GM19099 (cell line): ENCODE data around the gene CNTNAP5.

Experiments
- POLR2A ChIP-seq: IDR thresholded peaks from 3 replicates; pipeline ENCODE4 v1.6.1; 2011; ENCODE audit warnings: low read depth; ENCODE audit not compliant: insufficient read length; ENCODE audit errors: extremely low read depth

The CNTNAP5 gene

DNA sequence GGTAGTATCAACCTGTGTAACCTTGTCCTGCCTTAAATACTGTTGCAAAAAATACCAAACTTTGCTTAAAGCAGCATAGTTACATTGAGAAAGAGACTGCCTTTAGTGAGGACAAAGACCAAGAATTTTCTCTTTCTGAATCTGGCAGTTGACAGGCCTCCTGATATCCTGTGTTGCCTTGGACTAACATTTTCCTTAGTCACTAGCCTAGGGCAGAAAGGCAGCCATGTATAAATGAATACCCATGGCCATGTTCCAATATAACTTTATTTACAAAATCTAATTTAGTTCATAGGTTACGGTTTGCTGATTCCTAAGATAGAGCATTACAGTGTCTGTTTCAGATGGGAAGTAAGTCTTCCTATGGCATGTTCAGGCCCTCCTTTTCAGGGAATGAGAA lies 895.4 kb downstream of the CNTNAP5 start:
- TF ChIP-seq POLR2A, result no peak

DNA sequence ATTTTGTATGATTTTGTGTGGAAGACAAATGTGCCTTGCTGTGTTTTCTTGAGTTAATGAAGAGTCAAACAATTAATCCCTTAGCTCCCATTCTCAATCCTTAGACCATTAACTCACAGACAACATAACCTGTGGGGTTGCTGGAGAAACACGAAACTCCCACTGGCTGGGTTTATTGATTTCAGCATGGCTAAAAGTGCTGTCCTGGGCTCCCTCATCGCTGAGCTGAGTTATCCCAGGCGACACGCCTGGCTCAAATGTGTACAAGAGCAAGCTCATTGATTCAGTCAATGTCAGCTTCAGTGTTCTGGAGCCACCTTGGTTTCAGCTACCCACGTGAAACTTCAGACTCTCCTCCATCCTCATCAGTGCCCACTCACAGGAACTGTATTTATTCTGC lies 896.1 kb downstream of the CNTNAP5 start:
- no peak for TF ChIP-seq POLR2A

- no peak for TF ChIP-seq POLR2A
These were observed 898.0 kb downstream of the CNTNAP5 start for GRCh38 chr2:124923097-124923496.

- TF ChIP-seq POLR2A, result no peak
These were observed 908.8 kb downstream of the CNTNAP5 start for GRCh38 chr2:124933883-124934282.

- TF ChIP-seq POLR2A, result no peak
These were observed 928.8 kb downstream of the CNTNAP5 start for GRCh38 chr2:124953921-124954320.

- no peak for TF ChIP-seq POLR2A
These were observed 934.5 kb downstream of the CNTNAP5 start for GRCh38 chr2:124959581-124959980.

GRCh38 chr2:124961132-124961531 lies 936.0 kb downstream of the CNTNAP5 start:
- TF ChIP-seq POLR2A, result no peak
